GM18870 (cell line): ENCODE results near the gene PEX10.
"Not testable (repeated sequence)": the region's sequence is repeated elsewhere in the genome, so short reads cannot be mapped to it uniquely, and the experiment has no call there.

Experiments
- ATAC-seq: cut with Tn5 transposase; IDR thresholded peaks from one replicate; pipeline ENCODE4 v1.9.1; 2021; ENCODE audit warnings: moderate library complexity; ENCODE audit not compliant: unreplicated experiment

PEX10 gene

DNA sequence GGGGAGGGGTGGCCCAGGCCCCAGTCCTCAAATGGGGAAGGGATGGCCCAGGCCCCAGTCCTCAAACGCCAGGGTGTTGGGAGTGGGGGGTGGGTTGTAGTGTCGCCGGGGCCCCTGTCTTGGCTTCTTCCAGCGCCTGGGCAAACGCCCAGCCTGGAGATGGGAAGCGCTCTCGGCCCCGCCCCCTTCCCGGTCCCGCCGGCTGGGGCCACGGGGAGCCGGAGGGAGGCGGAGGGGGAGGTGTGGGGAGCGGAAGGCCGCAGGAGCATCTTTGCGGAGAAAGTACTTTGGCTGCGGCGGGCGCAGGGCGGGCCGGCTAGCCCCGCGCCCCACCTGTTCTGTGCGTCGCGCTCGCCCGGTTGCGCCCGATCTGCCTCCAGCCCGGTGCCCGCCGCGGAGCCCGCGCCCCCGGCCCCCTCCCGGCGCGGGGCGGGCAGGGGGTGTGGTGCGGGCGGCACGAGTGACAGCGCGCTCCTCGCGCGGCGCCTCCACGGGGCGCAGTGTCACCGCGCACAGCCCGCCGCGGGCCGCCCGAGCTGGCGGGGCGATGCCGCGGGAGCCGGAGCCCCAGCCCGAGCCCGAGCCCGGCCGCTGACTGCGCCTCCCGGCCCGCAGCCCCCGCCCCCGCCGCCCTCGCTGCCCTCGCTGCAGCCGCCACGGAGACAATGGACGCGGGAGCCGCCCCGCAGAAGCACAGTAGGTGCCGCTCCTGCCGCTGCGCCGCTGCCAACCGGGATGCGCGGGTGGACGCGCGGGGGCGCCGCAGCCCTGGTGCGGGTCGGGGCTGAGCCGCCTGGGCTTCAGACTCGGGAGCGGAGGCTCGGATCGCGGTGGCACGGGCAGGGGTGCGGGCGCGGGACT lies 31.1 kb upstream of the PEX10 start:
- no peak for ATAC-seq

DNA sequence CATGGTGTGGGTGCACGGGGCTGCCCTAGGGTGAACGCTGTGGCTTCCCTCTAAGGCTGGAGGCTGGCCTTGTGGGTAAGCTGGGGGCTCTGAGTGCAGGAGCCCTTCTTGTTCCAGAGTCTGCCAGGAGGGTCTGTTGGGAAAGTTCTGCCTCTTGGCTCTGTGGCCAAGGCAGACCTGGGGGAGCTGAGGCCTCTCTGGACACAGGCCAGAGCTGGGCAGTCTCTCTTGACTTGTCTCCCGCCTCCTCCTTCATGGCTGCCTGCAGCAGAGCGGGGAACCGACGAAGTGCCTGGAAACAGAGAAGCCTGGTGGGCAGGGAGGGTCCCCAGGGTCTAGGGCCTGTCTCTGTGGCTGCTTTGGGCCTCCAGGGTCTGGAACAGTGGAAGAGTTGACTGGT lies 30.3 kb upstream of the PEX10 start:
- no peak for ATAC-seq

DNA sequence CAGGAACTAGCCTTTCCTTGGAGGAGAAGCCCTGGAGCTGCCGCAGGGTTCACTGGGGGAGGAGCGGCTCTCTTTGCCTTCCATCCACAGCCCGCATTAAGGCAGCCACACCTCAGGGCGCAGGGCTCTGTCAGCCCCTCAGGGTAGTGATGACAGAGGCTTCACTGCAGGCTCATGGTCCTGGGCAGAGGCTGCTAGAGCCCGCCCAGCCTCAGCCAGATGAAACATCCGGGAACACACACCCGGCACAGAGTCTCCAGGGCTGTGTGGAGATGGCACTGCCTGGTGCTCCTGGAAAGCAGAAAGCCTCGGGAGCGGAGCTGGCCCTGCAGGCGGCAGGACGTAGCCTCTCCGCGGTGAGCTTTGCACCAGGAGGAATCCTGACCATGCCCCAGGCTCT lies 29.4 kb upstream of the PEX10 start:
- no peak for ATAC-seq

DNA sequence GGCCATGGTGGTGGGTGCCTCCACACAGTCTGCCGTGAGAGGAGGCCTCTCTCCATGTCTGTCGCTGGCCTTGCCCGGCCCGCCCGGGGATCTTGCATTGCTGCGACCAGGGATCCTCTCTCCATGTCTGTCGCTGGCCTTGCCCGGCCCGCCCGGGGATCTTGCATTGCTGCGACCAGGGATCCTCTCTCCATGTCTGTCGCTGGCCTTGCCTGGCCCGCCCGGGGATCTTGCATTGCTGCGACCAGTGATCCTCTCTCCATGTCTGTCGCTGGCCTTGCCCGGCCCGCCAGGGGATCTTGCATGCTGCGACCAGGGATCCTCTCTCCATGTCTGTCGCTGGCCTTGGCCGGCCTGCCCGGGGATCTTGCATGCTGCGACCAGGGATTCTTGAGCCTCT lies 28.0 kb upstream of the PEX10 start:
- not testable (repeated sequence) for ATAC-seq

DNA sequence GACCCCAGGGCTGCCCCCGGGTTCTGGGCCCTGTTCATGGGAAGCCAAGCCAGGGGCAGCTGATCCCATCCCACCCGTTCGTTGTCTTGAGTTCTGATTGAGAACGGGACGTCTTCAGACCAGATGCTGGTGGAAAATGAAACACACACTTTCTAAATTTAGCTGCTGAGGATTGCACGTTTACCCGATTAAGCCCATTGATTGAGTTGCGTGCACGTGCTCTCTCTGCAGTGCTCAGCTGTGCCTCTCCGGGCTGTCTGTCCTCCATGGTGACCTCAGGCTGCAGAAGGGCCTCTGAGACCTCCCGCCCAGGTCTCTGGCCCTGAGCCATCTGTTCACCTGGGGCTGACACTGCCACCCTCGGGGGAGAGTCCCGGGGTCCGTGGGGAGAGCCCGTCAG lies 27.0 kb upstream of the PEX10 start:
- ATAC-seq = no peak

DNA sequence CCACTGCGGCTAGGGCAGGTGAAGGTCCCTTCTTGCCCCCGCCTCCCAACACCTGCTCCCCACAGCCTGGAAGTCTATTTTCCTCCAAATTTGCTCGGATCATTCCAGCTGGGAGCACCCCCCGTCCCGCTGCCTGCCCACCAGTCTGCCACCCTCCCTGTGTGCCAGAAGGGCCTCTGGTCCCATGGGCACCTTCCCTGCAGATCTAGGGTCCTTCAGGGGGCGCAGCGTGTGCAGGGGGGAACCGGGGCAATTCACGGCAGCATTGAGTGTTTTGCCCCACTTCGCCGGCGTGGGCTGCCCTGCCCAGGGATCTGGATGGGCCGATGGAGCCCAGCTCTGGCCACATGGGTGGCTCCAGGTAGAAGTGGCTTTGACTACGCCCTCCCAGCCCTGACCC lies 26.3 kb upstream of the PEX10 start:
- no peak for ATAC-seq

DNA sequence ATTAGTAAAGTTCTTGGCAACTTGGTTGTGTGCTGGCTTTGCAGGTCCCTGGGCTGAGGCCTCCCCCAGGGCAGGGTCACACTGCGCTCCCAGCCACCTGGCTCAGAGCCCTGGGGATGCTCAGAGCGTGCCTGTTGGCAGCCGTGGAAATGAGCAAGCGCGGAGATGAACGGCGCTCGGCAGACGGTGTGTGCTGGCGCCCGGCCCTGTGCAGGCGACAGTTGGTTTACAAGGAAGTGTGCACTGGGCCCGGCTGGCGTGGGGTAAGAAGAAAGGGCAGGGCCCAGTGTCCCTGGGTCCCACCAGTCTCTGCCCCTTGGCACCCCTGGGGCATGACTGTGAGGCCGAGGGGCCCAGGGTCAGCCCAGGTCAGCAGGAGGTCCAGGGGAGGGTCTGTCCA lies 25.7 kb upstream of the PEX10 start:
- no peak for ATAC-seq

DNA sequence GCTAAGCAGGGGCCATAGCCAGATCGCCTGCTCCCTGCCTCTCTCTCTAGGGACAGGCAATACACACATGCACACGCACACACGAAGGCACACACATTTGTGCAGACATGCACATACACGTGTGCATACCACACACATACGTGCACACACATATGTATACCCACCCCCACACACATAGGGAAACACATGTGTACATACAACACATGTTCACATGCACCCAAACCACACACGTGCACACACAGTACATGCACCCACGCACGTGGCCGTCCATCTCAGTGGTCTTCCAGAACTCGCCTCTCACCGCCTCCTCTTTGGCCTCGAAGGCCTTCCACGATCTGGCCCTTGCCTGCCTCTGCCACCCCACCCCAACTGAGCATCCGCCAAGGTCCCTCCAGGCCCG lies 25.3 kb upstream of the PEX10 start:
- ATAC-seq = no peak

DNA sequence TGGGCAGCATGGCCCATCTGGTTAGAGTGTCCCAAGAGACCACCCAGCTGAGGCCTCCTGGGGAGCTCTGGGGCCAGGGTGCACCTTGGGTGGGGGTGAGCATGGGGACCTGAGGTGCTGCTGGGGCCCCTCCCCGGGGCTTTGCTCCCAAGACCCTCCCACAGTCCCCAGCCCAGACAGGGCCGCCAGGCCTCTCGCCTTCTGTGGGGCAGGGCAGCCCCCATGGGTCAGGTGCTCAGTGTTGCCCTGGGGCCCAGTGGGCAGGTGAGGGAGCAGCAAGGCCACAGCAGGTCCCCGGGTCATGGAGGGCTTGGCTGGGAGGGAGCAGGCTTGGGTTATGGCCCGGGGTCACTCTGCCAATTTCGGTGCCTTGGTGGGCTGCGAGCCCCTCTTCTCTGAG lies 24.5 kb upstream of the PEX10 start:
- no peak for ATAC-seq

DNA sequence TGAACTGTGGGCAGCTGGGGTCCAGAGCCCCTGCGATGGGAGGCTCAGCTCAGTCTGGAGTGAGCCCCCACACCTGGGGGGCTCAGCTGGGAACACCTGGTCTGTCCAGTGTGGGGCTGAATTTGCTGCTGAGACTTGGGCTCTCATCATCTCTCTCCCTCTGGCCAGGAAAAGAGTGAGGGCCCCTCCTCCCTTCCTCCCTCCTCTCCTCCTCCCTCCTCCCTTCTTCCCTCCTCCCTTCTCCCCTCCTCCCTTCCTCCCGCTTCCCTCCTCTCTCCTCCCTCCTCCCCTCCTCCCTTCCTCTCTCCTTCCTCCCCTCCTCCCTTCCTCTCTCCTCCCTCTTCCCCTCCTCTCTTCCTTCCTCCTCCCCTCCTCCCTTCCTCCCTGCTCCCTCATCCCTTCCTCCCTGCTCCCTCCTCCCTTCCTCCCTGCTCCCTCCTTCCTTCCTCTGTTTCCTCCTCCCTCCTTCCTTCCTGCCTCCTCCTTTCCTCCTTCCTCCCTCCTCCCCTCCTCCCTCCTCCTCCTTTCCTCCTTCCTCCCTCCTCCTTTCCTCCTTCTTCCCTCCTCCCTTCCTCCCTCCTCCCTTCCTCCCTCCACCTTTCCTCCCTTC lies 23.5 kb upstream of the PEX10 start:
- no peak for ATAC-seq

DNA sequence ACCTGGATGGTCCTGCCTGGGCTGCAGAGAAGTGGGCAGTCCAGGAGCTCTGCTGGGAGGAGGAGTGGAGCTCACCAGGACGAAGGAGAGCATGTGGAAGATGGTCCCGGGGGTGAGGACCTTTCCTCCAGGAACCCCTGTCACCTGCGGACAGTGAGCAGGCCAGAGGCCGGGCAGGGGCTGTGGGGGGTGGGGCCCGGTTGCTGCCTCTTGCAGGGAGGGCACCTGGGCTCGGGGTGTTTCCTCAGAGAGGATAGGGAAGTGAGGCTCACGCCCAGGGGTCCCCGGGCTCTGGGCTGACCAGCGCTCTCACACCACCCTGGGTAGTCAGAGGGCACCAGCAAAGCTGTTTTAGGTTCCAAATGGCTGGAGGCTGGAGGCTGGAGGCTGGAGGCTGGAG lies 22.7 kb upstream of the PEX10 start:
- no peak for ATAC-seq

DNA sequence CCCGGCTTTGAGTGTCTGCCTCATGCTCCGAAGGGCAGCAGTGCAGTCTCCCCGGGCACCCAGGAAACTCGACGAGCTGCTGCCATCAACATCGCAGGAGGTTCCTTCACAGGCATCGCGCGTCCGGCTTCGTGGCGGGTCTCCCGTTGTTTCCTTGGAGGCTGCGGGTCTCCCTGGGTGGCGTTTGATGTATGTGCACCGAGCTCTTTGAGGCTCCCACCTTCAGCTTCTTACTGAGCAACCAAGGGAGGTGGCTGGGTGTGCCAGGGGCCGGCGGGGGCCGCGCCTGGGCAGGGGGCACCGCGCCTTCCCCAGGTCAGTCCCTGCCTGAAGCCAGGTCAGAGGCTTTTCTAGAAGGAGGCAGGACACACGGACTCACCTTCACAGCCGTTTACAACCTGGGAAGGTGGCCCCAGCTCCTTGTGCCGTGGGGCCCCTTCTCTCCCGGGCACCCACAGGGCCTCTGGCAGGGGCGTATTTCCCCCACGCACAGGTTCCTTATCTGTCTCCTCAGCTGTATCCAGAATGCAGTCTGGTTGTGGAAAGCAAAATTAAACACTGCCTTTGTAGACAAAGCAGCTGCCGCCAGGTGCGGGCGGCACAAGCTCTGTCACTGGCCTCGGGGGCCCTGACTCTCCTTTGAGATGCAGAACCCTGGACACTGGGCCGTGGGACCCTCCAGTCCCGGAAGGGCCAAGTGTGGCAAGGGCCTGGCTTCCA lies 21.7 kb upstream of the PEX10 start:
- no peak for ATAC-seq

DNA sequence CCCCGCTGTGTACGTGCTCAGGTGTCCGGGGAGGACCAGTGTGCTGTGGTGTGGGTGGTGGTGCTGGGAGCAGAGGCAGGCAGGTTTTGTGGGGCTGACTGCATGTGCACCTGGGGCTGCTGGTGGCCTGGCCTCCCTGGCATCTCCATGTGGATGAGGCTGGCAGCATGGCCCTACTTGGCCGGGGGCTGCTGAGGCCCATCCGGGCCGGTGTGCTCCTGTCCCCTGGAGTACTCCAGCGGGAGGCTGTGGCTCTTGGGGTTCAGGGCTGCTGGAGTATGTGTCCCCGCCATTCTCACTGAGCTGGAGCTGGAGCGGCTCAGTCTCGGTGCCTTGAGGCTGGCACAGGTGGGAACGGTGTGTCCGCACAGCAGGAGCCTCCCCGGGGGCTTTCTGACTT lies 20.8 kb upstream of the PEX10 start:
- no peak for ATAC-seq

DNA sequence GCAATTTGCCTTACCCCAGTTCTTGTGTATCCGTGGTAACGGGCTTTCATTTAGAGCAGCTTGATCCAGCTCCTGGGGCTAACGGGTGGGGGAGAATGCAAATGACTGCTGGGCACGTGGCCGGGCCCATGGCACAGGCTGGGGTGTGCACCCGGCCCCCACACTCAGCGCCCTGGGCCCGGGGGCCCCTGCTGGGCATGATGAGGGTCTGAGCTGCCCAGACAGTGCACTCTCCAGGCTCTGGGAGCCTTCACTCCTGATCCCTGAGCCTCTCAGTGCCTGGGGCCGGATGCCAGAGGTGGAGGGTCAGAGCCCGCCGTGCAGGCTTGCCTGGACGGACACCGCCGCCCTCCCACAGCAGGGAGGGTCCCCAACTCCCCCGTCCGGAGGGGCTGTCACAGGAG lies 20.1 kb upstream of the PEX10 start:
- no peak for ATAC-seq

DNA sequence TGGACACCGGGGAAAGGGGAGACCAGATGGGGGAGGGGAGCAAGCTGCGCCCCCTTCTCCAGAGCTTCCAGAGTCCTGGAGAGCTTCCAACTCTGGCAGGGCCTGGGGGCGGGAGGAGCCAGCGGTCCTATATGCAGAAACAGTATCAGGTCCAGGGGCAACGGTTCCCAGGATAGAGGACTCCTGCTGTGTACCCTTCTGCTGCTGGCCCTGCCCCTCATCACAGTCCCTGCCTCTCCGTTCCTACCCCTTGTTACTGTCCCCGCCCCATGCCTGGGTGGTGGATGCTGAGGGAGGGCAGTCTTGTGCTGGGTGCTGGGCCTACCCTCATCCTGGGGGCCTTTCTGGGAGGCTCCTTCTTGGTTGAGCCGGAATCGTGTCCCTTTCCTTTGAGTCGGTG lies 19.2 kb upstream of the PEX10 start:
- no peak for ATAC-seq

DNA sequence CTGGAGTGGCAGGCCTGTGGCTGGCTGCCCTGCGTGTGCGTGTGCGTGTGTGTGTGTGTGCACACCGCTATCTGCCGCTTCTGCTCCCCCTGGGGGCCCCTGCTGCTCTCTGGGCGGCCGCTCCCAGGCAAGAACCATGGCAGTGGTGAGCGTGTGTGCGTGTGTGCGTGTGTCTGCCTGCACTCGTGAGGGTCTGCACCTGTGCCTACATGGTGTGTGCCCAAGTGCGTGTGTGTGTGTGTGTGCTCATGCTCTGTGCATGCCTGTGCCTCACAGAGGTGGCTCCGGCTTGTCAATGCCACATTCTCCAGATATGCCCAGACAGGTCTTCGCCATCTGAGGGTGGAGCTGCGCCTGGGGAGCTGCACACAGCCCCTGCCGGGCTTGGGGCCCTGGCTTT lies 18.7 kb upstream of the PEX10 start:
- no peak for ATAC-seq

DNA sequence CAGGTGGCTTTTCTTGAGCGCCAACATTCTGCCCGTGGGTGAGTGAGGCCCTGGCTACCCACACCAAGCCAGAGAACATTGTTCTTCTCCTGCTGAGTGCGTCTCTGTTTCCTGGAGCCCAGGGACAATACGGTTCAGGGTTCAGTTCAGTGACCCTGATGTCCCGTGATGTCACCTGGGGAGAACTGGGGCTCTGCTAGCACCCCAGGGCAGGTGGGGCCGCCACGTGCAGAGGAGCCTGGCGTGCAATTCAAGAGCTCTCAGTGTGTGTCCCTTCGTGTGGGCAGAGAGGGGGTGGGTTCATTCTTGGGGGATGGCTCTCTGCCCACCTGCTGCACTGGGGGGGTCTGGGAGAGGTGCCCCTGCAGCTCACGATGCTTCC lies 18.2 kb upstream of the PEX10 start:
- no peak for ATAC-seq

DNA sequence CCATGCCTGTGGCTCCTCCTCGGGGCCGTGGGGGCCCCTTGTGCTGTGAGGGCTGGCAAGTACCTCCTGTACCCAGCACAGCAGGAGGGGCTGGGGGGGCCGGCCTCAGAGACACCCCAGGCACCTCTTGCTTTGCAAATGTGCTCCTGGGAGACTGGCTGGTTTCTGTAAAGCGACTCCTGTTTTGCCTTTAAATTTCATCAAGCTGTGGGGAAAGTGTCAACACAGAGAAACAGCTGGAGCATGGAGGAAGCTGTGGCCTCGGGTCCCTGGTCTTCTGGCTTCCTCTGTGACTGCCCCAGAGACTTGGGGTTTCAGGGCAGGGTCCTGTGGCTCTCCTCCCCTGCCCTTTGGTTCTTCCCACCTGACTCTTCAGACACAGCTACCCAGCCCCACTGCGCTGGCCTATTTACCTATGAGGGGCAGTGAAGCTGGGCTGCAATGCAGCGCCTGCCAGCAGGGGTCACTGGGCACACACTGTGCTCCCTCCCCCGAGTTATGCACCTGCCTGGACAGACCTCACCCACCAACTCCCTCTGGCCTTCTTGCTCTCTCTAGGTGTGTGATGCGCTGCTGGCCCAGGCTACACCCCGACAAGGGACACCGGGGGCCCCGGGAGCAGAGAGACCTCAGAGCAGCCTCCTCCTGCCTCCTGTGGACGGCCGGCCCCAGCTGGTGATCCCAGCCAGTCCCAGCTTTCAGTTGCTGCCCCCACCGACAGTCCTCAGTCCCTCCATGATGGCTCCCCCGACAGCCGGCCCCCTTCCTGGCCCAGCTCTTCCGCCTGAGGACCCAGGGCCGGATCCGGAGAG lies 17.6 kb upstream of the PEX10 start:
- no peak for ATAC-seq

DNA sequence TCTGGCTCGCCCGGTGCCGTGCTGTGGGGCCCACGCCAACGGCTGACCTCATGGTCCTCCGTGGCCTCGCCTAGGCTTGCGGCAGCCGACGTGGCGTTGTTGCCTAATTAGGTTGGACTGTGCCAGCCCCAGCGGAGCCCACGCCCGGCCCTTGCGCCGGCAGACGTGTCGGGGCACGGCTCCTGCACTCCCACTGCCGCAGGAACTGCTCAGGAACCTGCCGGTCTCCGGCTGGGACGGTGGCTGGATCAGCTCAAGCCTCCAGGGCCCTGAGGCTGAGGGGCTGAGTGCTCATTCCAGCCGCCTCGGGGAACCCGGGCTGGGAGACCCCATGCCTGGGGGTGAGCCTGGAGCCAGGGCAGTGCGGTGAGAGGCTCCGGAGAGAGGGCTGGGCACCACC lies 16.1 kb upstream of the PEX10 start:
- ATAC-seq = no peak

DNA sequence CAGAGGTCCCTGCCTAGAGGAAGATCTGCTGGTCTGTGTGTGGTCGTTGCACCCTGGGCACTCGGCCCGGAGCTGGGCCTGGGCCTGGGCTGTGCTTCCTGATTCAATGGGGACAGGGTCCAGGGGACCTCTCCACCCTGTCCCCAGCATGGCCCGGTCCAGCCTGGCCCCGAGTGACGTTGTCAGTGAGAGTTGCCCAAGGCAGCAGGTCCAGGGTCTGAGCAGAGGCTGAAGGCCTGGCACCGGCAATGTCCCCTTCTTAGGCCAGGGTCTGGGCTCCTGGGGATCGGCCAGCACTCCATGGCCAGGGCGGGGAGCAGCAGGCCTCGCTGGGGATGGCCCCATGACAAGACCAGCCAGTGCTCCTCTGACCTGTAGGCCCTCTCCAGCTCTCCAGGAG lies 15.6 kb upstream of the PEX10 start:
- no peak for ATAC-seq

DNA sequence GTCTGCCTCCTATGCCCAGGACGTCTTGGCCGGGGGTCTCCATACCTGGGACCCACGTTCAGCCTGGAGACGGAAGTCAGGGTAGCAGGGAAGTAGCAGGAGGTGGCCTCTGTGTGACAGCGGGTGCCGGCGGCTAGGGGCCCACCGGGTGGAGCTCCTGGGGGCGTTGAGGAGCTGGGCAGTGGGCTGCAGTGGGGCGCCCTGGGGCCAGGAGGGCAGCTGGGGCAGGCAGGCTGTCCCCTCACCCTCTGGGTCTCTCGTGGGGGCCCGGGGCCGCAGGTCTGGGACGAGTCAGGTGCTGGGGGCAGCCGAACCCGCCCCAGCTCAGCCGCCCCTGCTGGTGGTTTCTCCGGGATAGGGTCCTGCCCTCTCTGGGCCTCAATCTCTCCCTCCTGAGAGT lies 14.7 kb upstream of the PEX10 start:
- no peak for ATAC-seq
